ENCODE results near the gene ZNF777. TPM values are rescaled to one million over a fixed set of nuclear protein-coding genes. Genes with fewer than 3 reads are reported as not detected.

ZNF777 gene
- polyA plus RNA-seq, 3 donors, result 0.13 to 2.0 (median 0.25) TPM

DNA sequence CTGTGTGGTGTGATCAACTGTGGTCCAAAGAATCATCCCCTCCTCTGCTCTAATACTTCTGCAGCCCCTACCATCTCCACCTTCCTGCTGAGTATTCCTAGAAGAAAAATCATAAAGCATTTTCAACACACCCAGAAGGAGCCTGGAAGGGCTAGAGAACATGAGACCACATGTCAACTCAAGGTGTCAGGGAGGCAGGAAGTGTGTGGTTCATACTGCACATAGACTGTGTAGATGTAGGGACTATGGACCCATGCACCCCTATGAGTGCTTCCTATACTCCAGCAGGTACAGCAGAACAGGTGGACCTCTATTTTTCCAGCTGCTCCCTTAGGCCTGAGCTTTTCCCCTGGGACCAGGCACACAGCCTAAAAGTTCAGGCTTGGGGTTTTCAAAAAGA is 39.3 kb upstream of the ZNF777 start:
- intact Hi-C loops (cut with micrococcal nuclease), result no loop called here
- H3K4me3 ChIP-seq (replicated peaks in 1 of 3; ENCODE audit: low read depth in 2 of 3, low read length in 3 of 3), result no peak overlapping the region
- peaks cover 20% of the 10 kb centered on the region for H3K4me1 Mint-ChIP-seq
- peaks cover 0 to 5% (median 0%) of the 10 kb centered on the region in 7 donors for H3K9me3 Mint-ChIP-seq
- H3K36me3 ChIP-seq (replicated peaks in 1 of 2; ENCODE audit: control insufficient read depth in 1 of 2, insufficient read depth in 2 of 2, low read length in 2 of 2), result no peaks in the 10 kb centered on the region
- no peak overlapping the region for H3K27ac ChIP-seq (ENCODE audit: low read depth in 1 of 2, low read length in 2 of 2)
- H3K27ac Mint-ChIP-seq, result no peak overlapping the region
- DNase-seq, result no peak
- H3K4me2 ChIP-seq (replicated peaks; ENCODE audit: extremely low read depth, low read length, poor library complexity, severe bottlenecking), result no peak overlapping the region
- H2AFZ ChIP-seq (ENCODE audit: insufficient read depth, low read depth, low read length, poor library complexity, severe bottlenecking), result peak overlapping the region; percentile 47
- H3K27me3 Mint-ChIP-seq (ENCODE audit: low read depth in 3 of 3), result peaks cover 3 to 12% (median 5%) of the 10 kb centered on the region in 3 donors
- H3K9ac ChIP-seq (ENCODE audit: insufficient read depth, low read length, poor library complexity, severe bottlenecking), result no peak overlapping the region
- H3K9me3 ChIP-seq (replicated peaks in 1 of 2; ENCODE audit: control insufficient read depth in 1 of 2, insufficient read depth in 1 of 2, low read length in 2 of 2), result peaks cover 0 to 2% of the 10 kb centered on the region in 2 donors
- H3K79me2 ChIP-seq (ENCODE audit: insufficient read depth, low read length), result peaks cover 21% of the 10 kb centered on the region
- TF ChIP-seq, protein P1, sequence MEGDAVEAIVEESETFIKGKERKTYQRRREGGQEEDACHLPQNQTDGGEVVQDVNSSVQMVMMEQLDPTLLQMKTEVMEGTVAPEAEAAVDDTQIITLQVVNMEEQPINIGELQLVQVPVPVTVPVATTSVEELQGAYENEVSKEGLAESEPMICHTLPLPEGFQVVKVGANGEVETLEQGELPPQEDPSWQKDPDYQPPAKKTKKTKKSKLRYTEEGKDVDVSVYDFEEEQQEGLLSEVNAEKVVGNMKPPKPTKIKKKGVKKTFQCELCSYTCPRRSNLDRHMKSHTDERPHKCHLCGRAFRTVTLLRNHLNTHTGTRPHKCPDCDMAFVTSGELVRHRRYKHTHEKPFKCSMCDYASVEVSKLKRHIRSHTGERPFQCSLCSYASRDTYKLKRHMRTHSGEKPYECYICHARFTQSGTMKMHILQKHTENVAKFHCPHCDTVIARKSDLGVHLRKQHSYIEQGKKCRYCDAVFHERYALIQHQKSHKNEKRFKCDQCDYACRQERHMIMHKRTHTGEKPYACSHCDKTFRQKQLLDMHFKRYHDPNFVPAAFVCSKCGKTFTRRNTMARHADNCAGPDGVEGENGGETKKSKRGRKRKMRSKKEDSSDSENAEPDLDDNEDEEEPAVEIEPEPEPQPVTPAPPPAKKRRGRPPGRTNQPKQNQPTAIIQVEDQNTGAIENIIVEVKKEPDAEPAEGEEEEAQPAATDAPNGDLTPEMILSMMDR (IDR thresholded peaks at IDR 0.05), result no peak
- peaks cover 21 to 24% of the 10 kb centered on the region in 2 donors for H3K4me1 ChIP-seq (ENCODE audit: control insufficient read depth in 1 of 2, insufficient read depth in 2 of 2, low read length in 2 of 2)
- H3K4me3 Mint-ChIP-seq, result no peak overlapping the region
- no peaks in the 10 kb centered on the region for H3K27me3 ChIP-seq (ENCODE audit: control insufficient read depth in 2 of 2, insufficient read depth in 2 of 2, low read length in 2 of 2)
- peaks cover 13% of the 10 kb centered on the region for H4K20me1 ChIP-seq (ENCODE audit: insufficient read depth, low read length)
- no peaks in the 10 kb centered on the region for H3K36me3 Mint-ChIP-seq

DNA sequence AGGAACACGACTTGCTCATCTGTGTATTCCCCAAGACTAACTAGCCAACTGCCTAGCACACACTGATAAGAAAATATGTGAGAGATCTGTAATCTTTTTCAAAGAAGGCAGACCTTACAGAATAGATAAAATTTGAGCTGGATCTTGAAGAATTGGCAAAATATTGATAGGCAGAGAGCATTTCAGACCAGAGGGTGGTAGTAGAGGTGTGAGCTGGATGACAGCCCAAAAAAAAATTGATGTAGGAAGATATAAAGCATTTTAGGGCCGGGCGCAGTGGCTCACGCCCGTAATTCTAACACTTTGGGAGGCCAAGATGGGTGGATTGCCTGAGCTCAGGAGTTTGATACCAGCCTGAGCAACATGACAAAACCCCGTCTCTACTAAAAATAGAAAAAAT is 37.9 kb upstream of the ZNF777 start:
- Histone ChIP-seq H3K36me3 (replicated peaks in 1 of 2; ENCODE audit: control insufficient read depth in 1 of 2, insufficient read depth in 2 of 2, low read length in 2 of 2) (peaks cover 3 to 4% of the 10 kb centered on the region in 2 donors), H3K9me3 (replicated peaks in 1 of 2; ENCODE audit: control insufficient read depth in 1 of 2, insufficient read depth in 1 of 2, low read length in 2 of 2) (no peaks in the 10 kb centered on the region), H2AFZ (ENCODE audit: insufficient read depth, low read depth, low read length, poor library complexity, severe bottlenecking) (no peak overlapping the region), H4K20me1 (ENCODE audit: insufficient read depth, low read length) (peaks cover 26% of the 10 kb centered on the region), H3K4me1 (ENCODE audit: control insufficient read depth in 1 of 2, insufficient read depth in 2 of 2, low read length in 2 of 2) (peaks cover 33 to 37% of the 10 kb centered on the region in 2 donors), H3K27ac (ENCODE audit: low read depth in 1 of 2, low read length in 2 of 2) (no peak overlapping the region), H3K9ac (ENCODE audit: insufficient read depth, low read length, poor library complexity, severe bottlenecking) (no peak overlapping the region), H3K4me2 (replicated peaks; ENCODE audit: extremely low read depth, low read length, poor library complexity, severe bottlenecking) (no peak overlapping the region), H3K27me3 (ENCODE audit: control insufficient read depth in 2 of 2, insufficient read depth in 2 of 2, low read length in 2 of 2) (no peaks in the 10 kb centered on the region), H3K4me3 (replicated peaks in 1 of 3; ENCODE audit: low read depth in 2 of 3, low read length in 3 of 3) (no peak overlapping the region), H3K79me2 (ENCODE audit: insufficient read depth, low read length) (peaks cover 22% of the 10 kb centered on the region)
- Mint-ChIP-seq H3K27me3 (ENCODE audit: low read depth in 3 of 3) (peaks cover 3 to 14% (median 5%) of the 10 kb centered on the region in 3 donors), H3K27ac (no peak overlapping the region), H3K4me1 (peaks cover 32% of the 10 kb centered on the region), H3K9me3 (peaks cover 0 to 2% (median 0%) of the 10 kb centered on the region in 7 donors), H3K4me3 (peak overlapping the region in 1 of 2 donors; percentile 53), H3K36me3 (peaks cover 7 to 8% of the 10 kb centered on the region in 2 donors)
- intact Hi-C loops (cut with micrococcal nuclease), result loop anchor here (2.0 to 10.0 kb wide), 7 partner anchors 76 to 1286 kb away; partner anchors contain the start of genes ZNF467 (in 1 of the 2) and ZNF783 (in 1 of the 2)
- TF ChIP-seq, protein P1 (IDR thresholded peaks at IDR 0.05), result no peak
- WGBS (ENCODE audit: insufficient coverage), result 94% methylated on average over 4 of the region's 6 CpGs
- no peak for DNase-seq
